Esophagus muscularis mucosa (tissue), 4 donors: ENCODE data around the gene AP2A1. TPM values are rescaled to one million over a fixed set of nuclear protein-coding genes. Genes with fewer than 3 reads are reported as not detected.

Experiments
- DNase-seq: peaks from one replicate; pipeline ENCODE4 v3.0.0-alpha.2; 2017; ENCODE audit errors: extremely low spot score
- H3K27ac ChIP-seq, 4 donors: fragments of 200-600 bp; sonication (generic); replicated peaks in 1 of 4; 1 replicate in 3 of 4; 2 replicates in 1 of 4; pipeline ENCODE4 v1.5.1; 2016 to 2019; ENCODE audit warnings: mild to moderate bottlenecking in 1 of 4
- H3K27me3 ChIP-seq, 4 donors: fragments of 200-600 bp; sonication (generic); one replicate each; pipeline versions ENCODE4 v1.5.1 to v1.6.0; 2016 to 2019
- H3K36me3 ChIP-seq, 4 donors: fragments of 200-600 bp; sonication (generic); one replicate each; pipeline ENCODE4 v1.5.1; 2016 to 2019
- H3K4me1 ChIP-seq, 4 donors: fragments of 200-600 bp; sonication (generic); one replicate each; pipeline ENCODE4 v1.5.1; 2016 to 2019
- H3K4me3 ChIP-seq, 4 donors: fragments of 200-600 bp; sonication (generic); 1 replicate in 2 of 4; 2 replicates in 2 of 4; pipeline ENCODE4 v1.5.1; 2016 to 2019; ENCODE audit warnings: mild to moderate bottlenecking in 4 of 4, moderate library complexity in 1 of 4
- H3K9me3 ChIP-seq, 4 donors: fragments of 200-600 bp; sonication (generic); 1 replicate in 3 of 4; 2 replicates in 1 of 4; pipeline ENCODE4 v1.5.1; 2016 to 2019
- CTCF ChIP-seq, 3 experiments: fragments of 200-600 bp in 2 of 3; fragments of 450-650 bp in 1 of 3; sonication (generic) in 2 of 3; IDR thresholded peaks; one replicate each; pipeline ENCODE4 v1.5.1; 2017 to 2019; ENCODE audit warnings: antibody characterized with exemption in 3 of 3, mild to moderate bottlenecking in 2 of 3, moderate library complexity in 1 of 3
- EP300 ChIP-seq: sonication (generic); formaldehyde crosslinking; IDR thresholded peaks from one replicate; pipeline ENCODE4 v1.6.1; 2017; ENCODE audit warnings: antibody characterized with exemption
- POLR2A ChIP-seq: fragments of 450-650 bp; IDR thresholded peaks from one replicate; pipeline ENCODE4 v1.6.1; 2017; ENCODE audit warnings: antibody characterized with exemption, moderate library complexity, mild to moderate bottlenecking, low read depth
- POLR2AphosphoS5 ChIP-seq, 2 donors: sonication (generic); formaldehyde crosslinking; IDR thresholded peaks; one replicate each; pipeline ENCODE4 v1.6.1; 2017; ENCODE audit warnings: antibody characterized with exemption in 2 of 2
- WGBS: methylation state at CpG from one replicate; pipeline ENCODE4 v1.1.5; 2018; 5-methylcytosine and 5-hydroxymethylcytosine counted together
- intact Hi-C: fragments of 100-400 bp; cut with DNase I; formaldehyde crosslinking; loops from one replicate; pipeline ENCODE4 v1.15.1; 2023
- total RNA-seq, 4 donors: library from RNA; depleted of rRNA; stranded (reverse); fragments of >200 nt; gene quantifications; one replicate each; pipeline versions ENCODE4 v1.1.0 to v1.2.1, GENCODE V29; 2016

AP2A1 gene
- total RNA-seq, 4 donors from 2014 or later: 56.9 to 114 (median 87.8) TPM

- intact Hi-C loops: no loop called here
- Histone ChIP-seq H3K4me3 (no peak overlapping the region), H3K9me3 (no peaks in the 10 kb centered on the region), H3K27ac (no peak overlapping the region), H3K36me3 (peaks cover 64 to 99% (median 95%) of the 10 kb centered on the region in 4 donors), H3K4me1 (peaks cover 0 to 17% (median 4%) of the 10 kb centered on the region in 4 donors), H3K27me3 (no peaks in the 10 kb centered on the region)
- TF ChIP-seq CTCF (IDR thresholded peaks at IDR 0.05) (no peak), EP300 (no peak), POLR2A (no peak), POLR2AphosphoS5 (IDR thresholded peaks at IDR 0.05) (no peak)
- 96% methylated on average over 17 of the region's 22 CpGs for WGBS
- no peak for DNase-seq
Observed at GRCh38 chr19:49792829-49793560, 26.2 kb downstream of the AP2A1 start.

GRCh38 chr19:49793561-49793840, 26.7 kb downstream of the AP2A1 start:
- H3K27me3 ChIP-seq: no peaks in the 10 kb centered on the region
- TF ChIP-seq POLR2A (no peak), EP300 (no peak), POLR2AphosphoS5 (IDR thresholded peaks at IDR 0.05) (no peak), CTCF (IDR thresholded peaks at IDR 0.05) (no peak)
- peaks cover 0 to 17% (median 4%) of the 10 kb centered on the region in 4 donors for H3K4me1 ChIP-seq
- no peaks in the 10 kb centered on the region for H3K9me3 ChIP-seq
- DNase-seq: no peak
- intact Hi-C loops: no loop called here
- peaks cover 65 to 99% (median 96%) of the 10 kb centered on the region in 4 donors for H3K36me3 ChIP-seq
- 93% methylated on average over 6 of the region's 6 CpGs for WGBS
- H3K27ac ChIP-seq: no peak overlapping the region
- H3K4me3 ChIP-seq: no peak overlapping the region

GRCh38 chr19:49795615-49796014, 28.8 kb downstream of the AP2A1 start:
- intact Hi-C loops: no loop called here
- H3K4me1 ChIP-seq: peaks cover 0 to 9% (median 4%) of the 10 kb centered on the region in 4 donors
- H3K9me3 ChIP-seq: no peaks in the 10 kb centered on the region
- WGBS: 93% methylated on average over 18 of the region's 20 CpGs
- H3K27ac ChIP-seq: no peak overlapping the region
- no peak for DNase-seq
- TF ChIP-seq POLR2A (no peak), EP300 (no peak), POLR2AphosphoS5 (IDR thresholded peaks at IDR 0.05) (no peak), CTCF (IDR thresholded peaks at IDR 0.05) (no peak)
- peaks cover 77 to 100% (median 99%) of the 10 kb centered on the region in 4 donors for H3K36me3 ChIP-seq
- no peak overlapping the region for H3K4me3 ChIP-seq
- H3K27me3 ChIP-seq: no peaks in the 10 kb centered on the region

- no peak overlapping the region for H3K27ac ChIP-seq
- H3K9me3 ChIP-seq: no peaks in the 10 kb centered on the region
- H3K36me3 ChIP-seq: peaks cover 61 to 98% (median 95%) of the 10 kb centered on the region in 4 donors
- TF ChIP-seq CTCF (IDR thresholded peaks at IDR 0.05) (no peak), POLR2AphosphoS5 (IDR thresholded peaks at IDR 0.05) (no peak), EP300 (no peak), POLR2A (no peak)
- no peaks in the 10 kb centered on the region for H3K27me3 ChIP-seq
- 90% methylated on average over 6 of the region's 11 CpGs for WGBS
- no peak overlapping the region for H3K4me3 ChIP-seq
- intact Hi-C loops: no loop called here
- DNase-seq: no peak
- H3K4me1 ChIP-seq: peaks cover 13 to 25% (median 22%) of the 10 kb centered on the region in 4 donors
Observed at GRCh38 chr19:49798574-49798973, 31.8 kb downstream of the AP2A1 start.
